Measurements from ENCODE around the gene LRPPRC. TPM values are rescaled to one million over a fixed set of nuclear protein-coding genes. Genes with fewer than 3 reads are reported as not detected.
A peak's percentile ranks its signal among the peaks of the same experiment; 100 is the strongest.

The LRPPRC gene
- total and polyA plus RNA-seq, 9 of the 15 experiments (the other 6 are each of a cell fraction or from before 2014, with no cell fraction given): 41.5 to 214 (median 138) TPM

DNA sequence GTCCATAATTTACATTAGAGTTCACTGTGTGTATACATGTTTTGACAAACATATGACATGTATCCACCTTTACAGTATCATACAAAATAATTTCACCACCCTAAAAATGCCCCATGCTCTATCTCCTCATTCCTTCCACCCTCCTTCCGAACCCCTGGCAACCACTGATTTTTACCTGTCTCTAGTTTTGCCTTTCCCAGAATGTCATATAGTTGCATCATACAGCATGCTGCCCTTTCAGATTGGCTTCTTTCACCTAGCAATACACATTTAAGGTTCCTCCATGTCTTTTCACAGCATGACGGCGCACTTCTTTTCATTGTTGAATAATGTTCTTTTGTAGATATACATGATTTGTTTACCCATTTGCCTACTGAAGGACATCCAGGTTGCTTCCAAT, 10.4 kb downstream of the LRPPRC start (continued):
- TF ChIP-seq, protein P1, sequence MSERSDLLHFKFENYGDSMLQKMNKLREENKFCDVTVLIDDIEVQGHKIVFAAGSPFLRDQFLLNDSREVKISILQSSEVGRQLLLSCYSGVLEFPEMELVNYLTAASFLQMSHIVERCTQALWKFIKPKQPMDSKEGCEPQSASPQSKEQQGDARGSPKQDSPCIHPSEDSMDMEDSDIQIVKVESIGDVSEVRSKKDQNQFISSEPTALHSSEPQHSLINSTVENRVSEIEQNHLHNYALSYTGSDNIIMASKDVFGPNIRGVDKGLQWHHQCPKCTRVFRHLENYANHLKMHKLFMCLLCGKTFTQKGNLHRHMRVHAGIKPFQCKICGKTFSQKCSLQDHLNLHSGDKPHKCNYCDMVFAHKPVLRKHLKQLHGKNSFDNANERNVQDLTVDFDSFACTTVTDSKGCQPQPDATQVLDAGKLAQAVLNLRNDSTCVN (CRISPR knock-in tag; IDR thresholded peaks at IDR 0.05): no peak
- TF ChIP-seq DMBX1 (CRISPR knock-in tag; IDR thresholded peaks at IDR 0.05; ENCODE audit: borderline replicate concordance): peak; percentile 79; the same call in 1 of the 2 replicates
- TF ChIP-seq FUS (optimal IDR thresholded peaks at IDR 0.05; ENCODE audit: low read depth, low read length): no peak
- TF ChIP-seq, protein P2, sequence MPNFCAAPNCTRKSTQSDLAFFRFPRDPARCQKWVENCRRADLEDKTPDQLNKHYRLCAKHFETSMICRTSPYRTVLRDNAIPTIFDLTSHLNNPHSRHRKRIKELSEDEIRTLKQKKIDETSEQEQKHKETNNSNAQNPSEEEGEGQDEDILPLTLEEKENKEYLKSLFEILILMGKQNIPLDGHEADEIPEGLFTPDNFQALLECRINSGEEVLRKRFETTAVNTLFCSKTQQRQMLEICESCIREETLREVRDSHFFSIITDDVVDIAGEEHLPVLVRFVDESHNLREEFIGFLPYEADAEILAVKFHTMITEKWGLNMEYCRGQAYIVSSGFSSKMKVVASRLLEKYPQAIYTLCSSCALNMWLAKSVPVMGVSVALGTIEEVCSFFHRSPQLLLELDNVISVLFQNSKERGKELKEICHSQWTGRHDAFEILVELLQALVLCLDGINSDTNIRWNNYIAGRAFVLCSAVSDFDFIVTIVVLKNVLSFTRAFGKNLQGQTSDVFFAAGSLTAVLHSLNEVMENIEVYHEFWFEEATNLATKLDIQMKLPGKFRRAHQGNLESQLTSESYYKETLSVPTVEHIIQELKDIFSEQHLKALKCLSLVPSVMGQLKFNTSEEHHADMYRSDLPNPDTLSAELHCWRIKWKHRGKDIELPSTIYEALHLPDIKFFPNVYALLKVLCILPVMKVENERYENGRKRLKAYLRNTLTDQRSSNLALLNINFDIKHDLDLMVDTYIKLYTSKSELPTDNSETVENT (CRISPR knock-in tag; IDR thresholded peaks at IDR 0.05): no peak
- TF ChIP-seq, protein P3, sequence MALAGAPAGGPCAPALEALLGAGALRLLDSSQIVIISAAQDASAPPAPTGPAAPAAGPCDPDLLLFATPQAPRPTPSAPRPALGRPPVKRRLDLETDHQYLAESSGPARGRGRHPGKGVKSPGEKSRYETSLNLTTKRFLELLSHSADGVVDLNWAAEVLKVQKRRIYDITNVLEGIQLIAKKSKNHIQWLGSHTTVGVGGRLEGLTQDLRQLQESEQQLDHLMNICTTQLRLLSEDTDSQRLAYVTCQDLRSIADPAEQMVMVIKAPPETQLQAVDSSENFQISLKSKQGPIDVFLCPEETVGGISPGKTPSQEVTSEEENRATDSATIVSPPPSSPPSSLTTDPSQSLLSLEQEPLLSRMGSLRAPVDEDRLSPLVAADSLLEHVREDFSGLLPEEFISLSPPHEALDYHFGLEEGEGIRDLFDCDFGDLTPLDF (CRISPR knock-in tag; IDR thresholded peaks at IDR 0.05): no peak
- no peak for TF ChIP-seq NFATC3 (IDR thresholded peaks at IDR 0.05)
- TF ChIP-seq KAT7 (CRISPR knock-in tag; IDR thresholded peaks at IDR 0.05; ENCODE audit: borderline replicate concordance): no peak
- TF ChIP-seq, protein P4, sequence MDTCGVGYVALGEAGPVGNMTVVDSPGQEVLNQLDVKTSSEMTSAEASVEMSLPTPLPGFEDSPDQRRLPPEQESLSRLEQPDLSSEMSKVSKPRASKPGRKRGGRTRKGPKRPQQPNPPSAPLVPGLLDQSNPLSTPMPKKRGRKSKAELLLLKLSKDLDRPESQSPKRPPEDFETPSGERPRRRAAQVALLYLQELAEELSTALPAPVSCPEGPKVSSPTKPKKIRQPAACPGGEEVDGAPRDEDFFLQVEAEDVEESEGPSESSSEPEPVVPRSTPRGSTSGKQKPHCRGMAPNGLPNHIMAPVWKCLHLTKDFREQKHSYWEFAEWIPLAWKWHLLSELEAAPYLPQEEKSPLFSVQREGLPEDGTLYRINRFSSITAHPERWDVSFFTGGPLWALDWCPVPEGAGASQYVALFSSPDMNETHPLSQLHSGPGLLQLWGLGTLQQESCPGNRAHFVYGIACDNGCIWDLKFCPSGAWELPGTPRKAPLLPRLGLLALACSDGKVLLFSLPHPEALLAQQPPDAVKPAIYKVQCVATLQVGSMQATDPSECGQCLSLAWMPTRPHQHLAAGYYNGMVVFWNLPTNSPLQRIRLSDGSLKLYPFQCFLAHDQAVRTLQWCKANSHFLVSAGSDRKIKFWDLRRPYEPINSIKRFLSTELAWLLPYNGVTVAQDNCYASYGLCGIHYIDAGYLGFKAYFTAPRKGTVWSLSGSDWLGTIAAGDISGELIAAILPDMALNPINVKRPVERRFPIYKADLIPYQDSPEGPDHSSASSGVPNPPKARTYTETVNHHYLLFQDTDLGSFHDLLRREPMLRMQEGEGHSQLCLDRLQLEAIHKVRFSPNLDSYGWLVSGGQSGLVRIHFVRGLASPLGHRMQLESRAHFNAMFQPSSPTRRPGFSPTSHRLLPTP (IDR thresholded peaks at IDR 0.05; ENCODE audit: borderline replicate concordance, extremely low read depth, insufficient read length): no peak
- TF ChIP-seq ZNF175 (CRISPR knock-in tag; IDR thresholded peaks at IDR 0.05; ENCODE audit: low read depth): peak; percentile 88; the same call in 1 of the 2 replicates
- no peak for TF ChIP-seq ZNF121 (CRISPR knock-in tag; conservative IDR thresholded peaks at IDR 0.05)
- 0 out of 2 replicates have a peak, but pooled peaks have one; percentile 26 for TF ChIP-seq BACH1 (tag; IDR thresholded peaks at IDR 0.05)
- 0 out of 2 replicates have a peak, but pooled peaks have one; percentile 46 for TF ChIP-seq ZSCAN32 (CRISPR knock-in tag; IDR thresholded peaks at IDR 0.05)
- peak; percentile 48; the same call in 1 of the 2 replicates for TF ChIP-seq HDAC8 (tag; IDR thresholded peaks at IDR 0.05)
- TF ChIP-seq CREBBP (IDR thresholded peaks at IDR 0.05; ENCODE audit: low read depth, low read length): no peak
- TF ChIP-seq GTF2F1 (IDR thresholded peaks at IDR 0.05; ENCODE audit: low read depth, low read length): no peak
- TF ChIP-seq ZNF41 (CRISPR knock-in tag; conservative IDR thresholded peaks at IDR 0.05): no peak
- no peak for TF ChIP-seq TCFL5 (CRISPR knock-in tag; conservative IDR thresholded peaks at IDR 0.05)
- TF ChIP-seq ZNF785 (CRISPR knock-in tag; IDR thresholded peaks at IDR 0.05): no peak
- TF ChIP-seq FOXM1 (IDR thresholded peaks at IDR 0.05; ENCODE audit: low read depth): no peak
- no peak for TF ChIP-seq FOXM1 (CRISPR knock-in tag; IDR thresholded peaks at IDR 0.05; ENCODE audit: low read depth)

All from K562 (cell line).